Thyroid gland (tissue), 4 donors: Measurements from ENCODE around the gene AURKB. TPM values are rescaled to one million over a fixed set of nuclear protein-coding genes. Genes with fewer than 3 reads are reported as not detected.

Experiments used
- DNase-seq, 2 donors: peaks; one replicate each; pipeline ENCODE4 v3.0.0-alpha.2; 2019
- H3K27ac ChIP-seq, 3 donors: fragments of 200-600 bp; sonication (generic); 1 replicate in 2 of 3; 2 replicates in 1 of 3; pipeline ENCODE4 v1.5.1; 2016 to 2019; ENCODE audit warnings: mild to moderate bottlenecking in 1 of 3, moderate library complexity in 1 of 3
- H3K27me3 ChIP-seq: fragments of 200-600 bp; sonication (generic); one replicate; pipeline ENCODE4 v1.5.1; 2019
- H3K36me3 ChIP-seq, 2 donors: fragments of 200-600 bp; sonication (generic); one replicate each; pipeline ENCODE4 v1.5.1; 2016 to 2019
- H3K4me1 ChIP-seq, 2 donors: fragments of 200-600 bp; sonication (generic); one replicate each; pipeline ENCODE4 v1.5.1; 2017 to 2019
- H3K4me3 ChIP-seq, 3 donors: fragments of 200-600 bp; sonication (generic); replicated peaks in 1 of 3; 1 replicate in 2 of 3; 2 replicates in 1 of 3; pipeline ENCODE4 v1.5.1; 2016; ENCODE audit warnings: mild to moderate bottlenecking in 1 of 3
- H3K9me3 ChIP-seq: fragments of 200-600 bp; sonication (generic); one replicate; pipeline ENCODE4 v1.5.1; 2017
- POLR2A ChIP-seq, 2 donors: fragments of 450-650 bp; IDR thresholded peaks; one replicate each; pipeline ENCODE4 v1.6.1; 2017; ENCODE audit warnings: antibody characterized with exemption in 2 of 2, mild to moderate bottlenecking in 2 of 2, moderate library complexity in 1 of 2
- WGBS, 2 donors: methylation state at CpG; one replicate each; pipeline ENCODE4 v1.1.5; 2017; 5-methylcytosine and 5-hydroxymethylcytosine counted together
- intact Hi-C: fragments of 100-400 bp; cut with DNase I; formaldehyde crosslinking; loops from one replicate; pipeline ENCODE4 v1.15.1; 2023
- total RNA-seq, 4 donors: library from RNA; depleted of rRNA; stranded (reverse); fragments of >200 nt; gene quantifications; one replicate each; pipeline ENCODE4 v1.2.3, GENCODE V29; 2016
- TF ChIP-seq, protein P1 (sequence below), 6 experiments: fragments of 200-600 bp in 3 of 6; fragments of 450-650 bp in 3 of 6; sonication (generic) in 3 of 6; IDR thresholded peaks; one replicate each; pipeline ENCODE4 v1.5.1; 2016 to 2019; ENCODE audit warnings: antibody characterized with exemption in 6 of 6, mild to moderate bottlenecking in 2 of 6, inconsistent platforms in 1 of 6, moderate library complexity in 1 of 6

AURKB gene
- total RNA-seq, 4 donors from 2014 or later = 6.0 TPM; not detected in 3

DNA sequence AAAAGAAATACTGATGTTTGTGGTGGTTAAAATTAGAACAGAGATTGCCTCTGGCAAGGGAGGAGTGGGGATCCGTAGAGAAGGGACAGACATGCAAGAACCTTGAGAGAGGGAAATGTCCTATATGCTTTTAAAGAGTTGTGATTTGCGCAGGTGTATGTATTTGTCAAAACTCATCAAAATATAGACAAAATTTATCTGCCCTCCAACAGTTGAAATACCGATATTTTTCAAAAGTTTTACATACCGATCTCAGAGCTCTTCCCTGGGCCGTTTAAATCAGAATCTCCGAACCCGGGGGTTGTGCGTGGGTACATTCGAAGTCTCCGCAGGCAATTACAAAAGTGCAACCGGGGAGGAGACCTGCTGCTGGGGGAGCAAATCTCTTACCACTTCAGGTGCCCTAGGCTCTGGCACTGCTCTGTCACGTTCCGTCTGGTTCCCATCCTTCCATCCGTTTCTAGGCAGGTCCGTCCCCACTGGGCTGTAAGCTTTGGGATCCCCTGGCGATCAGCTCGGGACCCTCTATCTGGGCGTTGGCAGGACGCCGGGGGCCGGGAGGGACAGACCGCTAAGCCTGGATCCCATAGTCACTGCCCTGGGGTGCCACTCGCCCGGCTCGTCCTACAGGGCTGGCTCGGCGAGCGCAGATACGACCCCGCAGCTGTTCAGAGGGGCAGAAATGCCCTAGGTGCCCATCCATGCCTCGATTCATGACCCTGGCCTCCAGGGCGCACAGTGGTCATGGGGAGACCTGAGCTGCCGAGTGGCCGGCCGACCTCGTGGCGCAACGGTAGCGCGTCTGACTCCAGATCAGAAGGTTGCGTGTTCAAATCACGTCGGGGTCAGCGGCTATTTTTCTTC is 24.6 kb downstream of the AURKB start:
- Histone ChIP-seq H3K36me3 (no peaks in the 10 kb centered on the region), H3K4me1 (peaks cover 20 to 22% of the 10 kb centered on the region in 2 donors), H3K27me3 (no peaks in the 10 kb centered on the region), H3K4me3 (peak overlapping the region; percentile 52 to 76 (median 74)), H3K9me3 (no peaks in the 10 kb centered on the region), H3K27ac (peak overlapping the region; percentile 91 to 99 (median 96))
- TF ChIP-seq, protein P1, sequence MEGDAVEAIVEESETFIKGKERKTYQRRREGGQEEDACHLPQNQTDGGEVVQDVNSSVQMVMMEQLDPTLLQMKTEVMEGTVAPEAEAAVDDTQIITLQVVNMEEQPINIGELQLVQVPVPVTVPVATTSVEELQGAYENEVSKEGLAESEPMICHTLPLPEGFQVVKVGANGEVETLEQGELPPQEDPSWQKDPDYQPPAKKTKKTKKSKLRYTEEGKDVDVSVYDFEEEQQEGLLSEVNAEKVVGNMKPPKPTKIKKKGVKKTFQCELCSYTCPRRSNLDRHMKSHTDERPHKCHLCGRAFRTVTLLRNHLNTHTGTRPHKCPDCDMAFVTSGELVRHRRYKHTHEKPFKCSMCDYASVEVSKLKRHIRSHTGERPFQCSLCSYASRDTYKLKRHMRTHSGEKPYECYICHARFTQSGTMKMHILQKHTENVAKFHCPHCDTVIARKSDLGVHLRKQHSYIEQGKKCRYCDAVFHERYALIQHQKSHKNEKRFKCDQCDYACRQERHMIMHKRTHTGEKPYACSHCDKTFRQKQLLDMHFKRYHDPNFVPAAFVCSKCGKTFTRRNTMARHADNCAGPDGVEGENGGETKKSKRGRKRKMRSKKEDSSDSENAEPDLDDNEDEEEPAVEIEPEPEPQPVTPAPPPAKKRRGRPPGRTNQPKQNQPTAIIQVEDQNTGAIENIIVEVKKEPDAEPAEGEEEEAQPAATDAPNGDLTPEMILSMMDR (IDR thresholded peaks at IDR 0.05) = no peak
- TF ChIP-seq POLR2A (IDR thresholded peaks at IDR 0.05) = peak in 1 of 2 donors; percentile 54
- 1% methylated on average over 25 to 29 of the region's 44 CpGs for WGBS, 2 donors
- peak; percentile 89 to 90 for DNase-seq
- intact Hi-C loops = loop anchor here (10.0 kb wide), 2 partner anchors 61 to 109 kb away; partner anchors contain the start of genes HES7 and SLC25A35

DNA sequence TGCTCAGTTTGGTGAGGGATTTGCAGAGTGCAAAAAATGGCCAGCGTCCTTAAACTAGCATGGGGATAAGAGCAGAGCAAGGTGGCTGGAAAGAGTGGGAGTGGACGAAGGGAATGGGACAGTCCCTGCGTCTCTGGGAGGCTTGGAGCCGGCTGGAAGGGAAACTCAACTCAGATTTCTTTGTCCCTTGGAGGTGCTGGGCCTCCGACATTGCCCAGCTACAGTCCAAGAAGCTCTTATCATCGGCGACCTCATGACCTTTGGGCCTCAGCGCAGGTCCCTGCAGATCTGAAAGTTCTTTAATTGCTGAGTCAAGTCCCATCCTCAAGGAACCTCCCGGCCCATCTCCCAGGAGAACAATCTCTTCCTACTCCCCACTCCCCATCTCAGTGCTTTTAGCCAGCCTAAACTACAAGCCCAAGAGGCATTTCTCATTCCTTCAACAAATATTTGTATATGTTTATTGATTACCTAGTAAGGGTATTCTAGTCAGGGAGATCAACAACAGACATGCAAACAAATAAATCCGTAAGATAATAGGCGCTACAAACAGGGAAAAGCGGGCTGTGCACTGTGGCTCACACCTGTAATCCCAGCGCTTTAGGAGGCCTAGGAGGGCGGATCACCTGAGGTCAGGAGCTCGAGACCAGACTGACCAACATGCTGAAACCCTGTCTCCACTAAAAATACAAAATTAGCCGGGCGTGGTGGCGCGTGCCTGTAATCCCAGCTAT is 33.2 kb downstream of the AURKB start:
- Histone ChIP-seq H3K9me3 (no peaks in the 10 kb centered on the region), H3K27ac (peak overlapping the region in 2 of 3 donors; percentile 73 to 89), H3K36me3 (no peaks in the 10 kb centered on the region), H3K4me3 (no peak overlapping the region), H3K4me1 (peaks cover 21 to 38% of the 10 kb centered on the region in 2 donors), H3K27me3 (no peaks in the 10 kb centered on the region)
- TF ChIP-seq POLR2A (IDR thresholded peaks at IDR 0.05) = no peak
- TF ChIP-seq, protein P1 (IDR thresholded peaks at IDR 0.05) = no peak
- intact Hi-C loops = no loop called here
- DNase-seq = no peak
- WGBS, 2 donors = 77% methylated on average over 19 of the region's 19 CpGs

DNA sequence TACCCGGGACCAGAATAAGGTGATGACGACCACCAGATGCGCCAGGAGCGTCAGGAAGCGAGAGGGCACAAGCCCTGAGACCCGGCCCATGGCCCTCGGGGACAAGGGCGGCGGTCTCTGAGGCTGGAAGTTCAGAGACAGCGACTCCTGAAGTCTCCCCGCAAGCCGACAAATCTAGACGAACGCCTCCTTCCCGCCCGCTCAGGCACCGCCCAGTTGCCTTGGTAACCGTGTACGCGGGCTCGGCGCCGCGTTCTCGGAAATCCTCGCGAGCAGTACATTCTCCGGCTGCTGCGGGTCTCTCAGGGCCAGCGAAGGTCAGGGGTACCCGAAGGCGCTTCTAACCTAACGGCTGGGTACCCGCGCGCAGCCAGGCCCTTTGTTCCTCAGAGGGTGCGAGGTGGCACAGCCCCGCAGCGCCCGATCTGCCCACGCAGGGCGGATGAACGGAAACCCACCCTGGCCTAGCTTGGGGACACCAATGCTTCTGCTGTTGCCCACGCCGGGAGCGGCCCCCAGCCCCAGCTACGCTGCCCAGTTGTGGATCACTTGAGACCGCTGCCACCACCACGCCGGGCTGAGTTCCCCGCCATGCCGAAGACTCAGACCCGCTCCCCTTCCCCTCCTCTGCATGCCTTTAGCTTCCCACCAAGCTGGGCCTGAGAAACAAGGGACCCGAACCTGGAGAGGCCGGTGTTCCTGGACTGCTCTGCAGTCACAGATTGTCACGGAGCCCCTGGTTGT is 34.0 kb downstream of the AURKB start, which contains the start of gene TMEM107:
Gene TMEM107 (minus strand): TSS at position 184 of the 744 bp plus-strand sequence. CDS start 94 bp downstream, at position 90.
- intact Hi-C loops = no loop called here
- DNase-seq = peak; percentile 85 to 90

DNA sequence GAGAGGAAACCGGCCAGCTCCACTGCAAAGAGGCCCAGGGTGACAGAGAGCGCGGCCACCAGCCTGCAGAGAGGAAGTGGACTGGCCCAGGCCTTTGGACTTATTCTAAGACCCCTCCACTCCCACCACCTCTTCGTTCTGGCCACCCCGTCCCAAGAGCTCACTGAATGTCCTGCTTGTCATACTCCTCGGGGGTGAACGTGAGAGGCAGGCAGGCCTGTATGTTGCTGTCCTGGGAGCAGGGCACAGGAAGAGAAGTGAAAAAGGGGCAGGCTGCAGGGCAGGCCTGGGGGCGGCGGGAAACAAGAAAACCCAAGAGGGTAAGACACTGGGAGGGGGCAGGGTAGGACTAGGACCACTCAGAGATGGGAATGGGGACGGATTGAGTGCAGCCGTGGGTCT is 34.6 kb downstream of the AURKB start:
- Histone ChIP-seq H3K4me1 (peaks cover 21 to 38% of the 10 kb centered on the region in 2 donors), H3K36me3 (no peaks in the 10 kb centered on the region), H3K9me3 (no peaks in the 10 kb centered on the region), H3K4me3 (peak overlapping the region; percentile 43 to 61 (median 58)), H3K27ac (peak overlapping the region; percentile 64 to 89 (median 73)), H3K27me3 (no peaks in the 10 kb centered on the region)
- no peak for DNase-seq
- TF ChIP-seq, protein P1 (IDR thresholded peaks at IDR 0.05) = no peak
- TF ChIP-seq POLR2A (IDR thresholded peaks at IDR 0.05) = no peak
- intact Hi-C loops = no loop called here
- WGBS, 2 donors = 8 to 10% methylated on average over 11 of the region's 11 CpGs

More for the DNA sequence above, 34.0 kb downstream of the AURKB start, which contains the start of gene TMEM107:
- 1 to 5% methylated on average over 10 to 15 of the region's 56 CpGs for WGBS, 2 donors
- H3K27me3 ChIP-seq = no peaks in the 10 kb centered on the region
- H3K9me3 ChIP-seq = no peaks in the 10 kb centered on the region
- TF ChIP-seq, protein P1 (IDR thresholded peaks at IDR 0.05) = no peak
- peak in 1 of 2 donors; percentile 80 for TF ChIP-seq POLR2A (IDR thresholded peaks at IDR 0.05)
- H3K4me1 ChIP-seq = peaks cover 21 to 38% of the 10 kb centered on the region in 2 donors
- peak within 1 kb of the TSS; percentile 43 to 61 (median 58) for H3K4me3 ChIP-seq
- no peaks in the 10 kb centered on the region for H3K36me3 ChIP-seq
- H3K27ac ChIP-seq = peak within 1 kb of the TSS; percentile 64 to 89 (median 73)
